ENCODE results near the gene ADNP.
"Not testable (repeated sequence)": the region's sequence is repeated elsewhere in the genome, so short reads cannot be mapped to it uniquely, and the experiment has no call there.

ADNP gene

DNA sequence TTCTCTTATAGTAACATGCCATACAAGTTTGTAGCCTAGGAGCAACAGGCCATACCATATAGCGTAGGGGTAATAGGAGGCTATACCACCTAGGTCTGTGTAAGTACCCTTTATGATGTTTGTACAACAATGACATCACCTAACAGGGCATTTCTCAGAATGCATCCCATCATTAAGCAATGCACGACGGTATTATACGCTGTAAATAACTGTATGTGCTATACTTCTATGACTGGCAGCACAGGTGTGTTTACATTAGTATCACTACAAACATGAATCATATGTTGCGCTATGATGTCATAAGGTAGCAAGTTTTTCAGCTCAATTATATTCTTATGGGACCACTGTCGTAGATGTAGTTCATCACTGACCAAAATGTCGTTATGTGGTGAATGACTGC is 31.0 kb downstream of the ADNP start:
- DNase-seq, result no peak

DNA sequence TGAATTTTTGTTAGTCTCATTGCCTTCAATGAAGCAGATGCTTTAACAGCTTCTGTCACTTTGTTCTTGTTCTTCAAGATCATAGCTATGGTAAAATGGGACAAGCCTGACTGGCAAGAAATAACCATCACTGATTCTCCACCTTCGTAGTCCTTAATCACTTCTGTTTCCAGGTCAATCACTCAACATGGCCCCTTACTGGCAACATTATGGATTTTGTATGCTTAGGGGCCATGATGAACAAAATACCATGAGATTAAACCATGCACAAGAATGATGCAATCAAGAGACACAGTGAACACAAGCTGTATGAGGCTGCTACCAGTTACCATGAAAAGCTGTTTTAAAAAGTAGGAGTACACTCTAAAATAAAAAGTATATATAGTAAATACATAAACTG is 32.8 kb downstream of the ADNP start:
- DNase-seq, result no peak

DNA sequence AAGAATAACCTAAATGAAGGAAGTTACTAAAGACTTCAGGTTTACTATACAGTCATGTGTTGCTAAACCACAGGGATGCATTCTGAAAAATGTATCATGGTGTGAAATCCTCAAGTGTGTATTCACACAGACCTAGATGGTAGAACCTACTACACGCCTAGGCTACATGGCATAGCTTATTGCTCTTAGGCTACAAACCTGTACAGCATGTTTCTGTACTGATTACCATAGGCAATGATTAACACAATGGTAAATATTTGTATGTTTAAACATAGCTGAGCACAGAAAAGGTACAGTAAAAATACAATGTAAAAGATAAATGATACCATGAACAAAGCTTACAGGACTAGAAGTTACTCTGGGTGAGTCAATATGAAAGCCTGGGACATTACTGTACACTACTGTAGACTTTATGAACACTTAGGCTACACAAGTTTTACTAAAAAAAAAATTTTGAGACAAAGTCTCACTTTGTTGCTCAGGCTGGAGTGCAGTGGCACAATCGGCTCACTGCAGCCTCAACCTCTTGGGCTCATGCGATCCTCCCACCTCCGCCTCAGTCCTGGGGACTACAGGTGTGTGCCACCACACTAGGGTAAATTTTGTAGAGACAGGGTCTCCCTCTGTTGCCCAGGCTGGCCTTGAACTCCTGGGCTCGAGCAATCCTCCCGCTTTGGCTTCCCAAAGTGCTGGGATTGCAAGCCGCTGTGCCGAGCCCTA is 36.0 kb downstream of the ADNP start:
- DNase-seq, result no peak

DNA sequence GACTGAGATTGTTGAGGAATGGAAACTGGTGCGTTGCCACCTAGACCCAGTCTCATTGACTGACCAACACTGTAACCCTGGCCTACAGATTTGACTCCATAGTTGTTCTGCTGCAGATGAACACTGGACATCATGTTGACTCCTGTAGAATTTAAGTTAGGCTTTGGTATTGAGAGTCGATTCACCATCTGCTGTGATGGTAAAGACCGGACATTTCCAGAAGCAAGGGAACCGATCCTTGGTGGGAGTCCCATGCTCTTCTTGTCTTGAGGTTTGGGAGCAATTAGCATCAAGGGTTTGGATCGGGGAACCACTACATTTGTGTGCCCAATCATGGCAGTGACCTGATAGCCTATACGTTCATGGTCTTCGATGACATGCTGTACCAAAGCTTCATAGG is 37.6 kb downstream of the ADNP start:
- DNase-seq, result no peak

DNA sequence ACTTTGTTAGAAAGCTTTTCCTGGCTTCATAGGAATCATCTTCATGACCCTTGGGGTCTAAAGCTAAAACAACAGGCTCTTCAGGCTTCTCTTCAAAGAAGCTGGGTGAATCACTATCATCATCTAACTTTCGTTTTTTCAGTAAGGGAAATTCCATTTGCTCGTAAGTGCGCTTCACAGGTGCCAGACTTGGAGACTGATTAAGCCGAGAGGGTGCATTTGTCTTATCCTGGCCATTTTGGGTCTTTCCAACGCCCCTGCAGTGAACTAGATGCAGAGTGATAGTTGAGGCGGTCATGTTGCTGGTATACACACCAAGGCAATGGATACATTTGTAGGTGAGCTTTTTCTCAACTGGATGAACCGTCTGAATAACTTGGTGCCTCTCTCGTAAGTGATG is 38.8 kb downstream of the ADNP start:
- DNase-seq, result no peak

DNA sequence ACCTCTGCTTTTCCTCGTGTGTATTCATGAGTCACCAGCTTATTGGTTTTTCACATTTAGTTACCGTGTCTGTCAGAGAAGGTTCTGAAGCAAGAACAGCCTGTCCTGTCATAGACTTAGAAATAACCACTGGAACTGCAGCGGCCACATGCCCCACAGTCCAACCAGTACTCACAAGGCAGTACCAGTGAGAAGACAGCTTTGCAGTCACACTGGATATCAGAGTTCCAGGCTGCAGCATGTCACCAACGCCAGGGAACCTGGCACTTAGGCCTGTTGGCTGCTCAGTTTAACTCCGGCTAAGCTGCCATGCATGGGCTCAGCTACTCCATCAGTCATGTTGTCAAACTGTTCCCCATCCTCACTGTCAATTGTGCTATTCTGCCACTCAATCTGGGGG is 40.1 kb downstream of the ADNP start:
- no peak for DNase-seq

DNA sequence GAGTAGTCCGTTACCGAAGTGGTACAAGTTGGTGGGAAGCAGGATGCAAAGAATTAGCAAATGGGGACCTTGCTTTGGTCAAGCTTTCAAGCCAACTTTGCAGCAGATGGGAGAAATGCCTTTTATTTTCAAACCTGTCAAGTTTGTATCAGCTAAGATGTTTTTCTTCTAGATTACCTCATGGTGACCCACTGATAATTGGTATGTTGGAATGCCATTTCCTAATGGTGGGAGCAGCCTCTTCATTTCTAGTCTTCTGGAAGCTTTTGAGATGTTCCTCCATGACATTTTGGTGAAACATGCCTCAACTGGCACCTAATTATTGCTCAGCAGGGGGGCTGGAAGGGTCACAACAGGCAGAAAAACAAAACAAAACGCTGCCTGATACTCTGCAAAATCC is 43.7 kb downstream of the ADNP start:
- no peak for DNase-seq

DNA sequence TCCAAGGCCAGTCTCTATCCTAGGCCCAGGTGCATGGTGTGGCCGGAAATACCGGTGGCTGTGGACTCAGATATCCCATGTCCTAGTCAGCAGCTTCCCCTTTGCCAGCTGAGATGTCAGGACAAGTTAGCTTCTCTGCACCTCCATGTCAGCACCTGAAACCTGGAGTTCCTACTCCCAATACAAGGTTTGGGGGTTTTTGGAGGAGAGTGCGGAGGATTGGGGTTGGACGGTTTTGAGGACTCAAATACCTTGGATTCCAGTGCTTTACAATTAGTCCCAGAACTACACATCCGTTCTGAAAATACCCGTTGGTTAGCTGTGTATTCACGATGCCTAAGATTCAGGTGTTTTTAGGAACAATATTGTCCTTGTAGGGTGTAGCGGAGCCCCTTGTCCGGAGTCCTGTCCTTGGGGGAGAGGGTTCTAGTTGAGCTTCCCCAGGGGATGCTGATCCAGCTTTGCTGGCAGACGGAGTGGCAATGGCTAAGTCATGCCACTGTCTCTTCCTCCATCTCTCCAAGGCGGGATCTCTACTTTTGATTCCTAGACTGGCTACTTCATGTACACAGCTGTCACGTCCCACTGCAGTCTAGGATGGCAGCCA is 45.0 kb downstream of the ADNP start:
- DNase-seq, result no peak

DNA sequence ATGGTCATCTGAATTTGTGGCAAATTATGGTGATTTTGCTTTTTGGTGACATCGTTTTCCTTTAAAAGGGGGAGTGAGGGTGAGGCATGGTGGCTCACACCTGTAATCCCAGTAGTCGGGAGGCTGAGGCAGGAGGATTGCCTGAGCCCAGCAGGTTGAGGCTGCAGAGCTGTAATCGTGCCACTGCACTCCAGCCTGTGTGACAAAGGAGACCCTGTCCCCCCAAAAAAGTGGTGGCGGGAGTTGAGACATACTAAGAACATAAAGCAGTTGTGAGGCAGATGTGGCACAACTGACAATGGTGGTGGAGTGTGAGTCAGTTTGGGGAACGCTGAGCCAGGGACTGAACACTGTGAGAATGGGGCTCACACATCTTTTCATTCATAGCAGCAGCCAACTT is 45.5 kb downstream of the ADNP start:
- no peak for DNase-seq

DNA sequence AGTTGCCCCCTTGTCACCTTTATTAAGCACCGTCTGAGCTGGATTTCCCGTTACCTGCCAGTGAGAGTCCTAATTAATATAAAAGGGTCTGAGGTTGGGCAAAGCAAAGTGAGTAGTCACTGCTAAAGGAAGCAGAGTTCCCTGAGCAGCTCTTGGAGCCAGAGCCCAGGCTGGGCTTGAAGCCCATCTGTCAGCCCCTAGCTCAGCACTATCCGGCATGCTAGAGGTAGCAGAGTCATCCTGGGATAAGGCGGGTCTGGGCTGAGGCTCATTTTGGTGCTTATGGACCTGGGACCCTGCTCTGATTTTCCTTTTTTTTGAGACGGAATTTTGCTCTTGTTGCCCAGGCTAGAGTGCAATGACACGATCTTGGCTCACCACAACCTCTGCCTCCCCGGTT is 46.2 kb downstream of the ADNP start:
- no peak for DNase-seq

DNA sequence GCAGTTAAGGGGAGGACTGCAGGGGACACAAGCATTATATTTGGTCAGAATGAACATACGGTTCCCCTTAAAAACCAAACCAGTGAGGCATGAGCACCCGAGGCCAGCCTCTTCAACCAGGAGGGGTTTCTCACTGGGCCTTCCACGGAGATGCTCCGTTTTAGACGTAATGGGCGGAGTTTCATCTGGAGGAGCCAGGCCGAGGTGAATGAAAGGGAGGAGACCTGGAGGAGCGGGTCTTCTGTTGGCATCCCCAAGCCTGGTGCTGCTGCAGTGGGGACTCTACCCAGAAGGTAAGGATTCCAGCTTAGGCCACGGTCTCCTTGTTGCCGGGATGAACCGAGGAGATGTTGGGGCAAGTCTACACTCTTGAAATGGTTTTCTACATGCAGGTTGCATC is 47.4 kb downstream of the ADNP start:
- DNase-seq, result no peak

DNA sequence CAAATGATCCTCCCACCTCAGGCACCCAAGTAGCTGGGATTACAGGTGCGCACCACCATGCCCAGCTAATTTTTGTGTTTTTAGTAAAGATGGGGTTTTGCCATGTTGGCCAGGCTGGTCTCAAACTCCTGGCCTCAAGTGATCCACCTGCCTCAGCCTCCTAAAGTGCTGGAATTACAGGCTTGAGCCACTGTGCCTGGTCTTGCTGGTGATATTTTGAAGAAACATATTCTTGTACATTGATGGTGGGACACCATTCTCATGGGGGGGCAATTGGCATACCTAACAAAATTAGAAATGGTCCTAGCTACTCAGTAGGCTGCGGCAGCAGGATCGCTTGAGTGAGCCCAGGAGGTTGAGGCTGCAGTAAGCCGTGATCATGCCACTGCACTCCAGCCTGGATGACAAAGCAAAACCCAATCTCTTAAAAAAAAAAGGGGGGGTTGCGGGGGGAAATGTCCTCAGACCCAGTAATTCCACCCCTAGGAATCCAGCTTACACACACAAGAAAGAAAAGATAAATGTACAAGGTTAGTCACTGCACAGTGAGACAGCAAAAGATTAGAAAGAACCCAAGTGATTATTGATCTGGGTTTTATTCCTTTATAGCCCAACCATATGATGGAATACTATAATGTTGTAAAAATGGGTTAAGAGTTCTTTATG is 49.3 kb downstream of the ADNP start:
- DNase-seq, result not testable (repeated sequence)

DNA sequence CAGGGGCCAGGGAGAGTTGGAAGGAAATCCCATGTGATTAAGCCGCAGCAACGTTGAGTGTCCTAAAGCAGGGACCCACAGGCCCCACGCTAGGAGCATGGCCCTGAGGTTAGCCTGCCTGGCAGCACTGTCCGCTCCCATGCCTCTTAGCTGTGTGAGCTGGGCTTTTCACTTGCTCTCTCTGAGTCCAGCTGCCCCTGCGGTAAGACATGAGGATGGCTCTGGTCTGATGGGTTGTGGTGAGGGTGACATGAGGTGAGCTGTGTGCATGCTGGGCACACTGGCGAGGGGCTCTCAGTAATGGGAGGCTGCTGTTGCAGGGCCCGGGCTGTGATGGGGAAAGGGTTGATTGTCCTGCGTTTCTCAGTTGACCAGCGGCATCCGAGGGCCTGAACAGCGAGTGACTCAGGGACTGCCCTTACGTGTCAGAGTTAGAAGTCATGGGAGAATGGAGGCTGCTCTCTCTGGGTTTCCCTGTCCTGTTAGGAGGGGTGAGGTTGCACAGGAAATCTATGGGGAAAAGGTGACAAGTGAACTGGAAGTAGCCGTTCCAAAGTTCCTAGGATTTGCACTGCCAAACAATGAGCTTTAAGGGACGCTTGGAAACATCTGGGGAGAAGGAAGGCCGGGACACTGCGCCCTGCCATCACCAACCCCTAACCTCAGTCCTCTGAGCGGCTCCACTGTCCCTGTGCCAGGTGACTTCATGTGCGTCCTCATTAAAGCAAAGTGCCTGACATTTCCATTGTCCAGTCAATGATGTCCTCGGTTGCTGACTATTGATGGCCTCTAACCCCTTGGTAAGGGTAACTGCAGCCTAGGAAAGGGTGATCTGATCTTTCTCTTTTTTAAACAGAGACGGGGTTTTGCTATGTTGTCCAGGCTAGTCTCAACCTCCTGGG is 51.3 kb downstream of the ADNP start:
- DNase-seq, result no peak

DNA sequence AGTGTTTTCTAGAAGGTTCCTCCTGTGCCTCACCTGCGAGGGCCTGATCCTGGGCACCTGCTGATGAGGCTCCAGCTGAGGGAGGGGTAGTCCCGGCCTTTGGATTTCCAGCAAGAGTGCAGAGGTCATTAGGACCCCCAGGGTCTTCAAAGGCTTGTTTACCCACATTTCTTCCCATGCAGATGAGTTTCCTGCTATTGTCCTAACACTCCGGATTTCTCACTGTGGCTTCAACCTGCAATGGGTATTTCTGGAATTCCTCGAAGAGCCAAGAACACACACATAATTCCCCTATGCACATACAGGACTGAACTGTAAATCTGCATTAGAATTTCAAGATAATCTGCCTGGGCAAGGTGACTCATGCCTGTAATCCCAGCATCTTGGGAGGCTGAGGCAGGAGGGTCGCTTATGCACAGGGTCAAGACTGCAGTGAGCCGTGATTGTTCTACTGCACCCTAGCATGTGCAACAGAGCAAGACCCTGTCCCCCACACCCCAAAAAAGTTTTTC is 53.9 kb downstream of the ADNP start:
- DNase-seq, result no peak

DNA sequence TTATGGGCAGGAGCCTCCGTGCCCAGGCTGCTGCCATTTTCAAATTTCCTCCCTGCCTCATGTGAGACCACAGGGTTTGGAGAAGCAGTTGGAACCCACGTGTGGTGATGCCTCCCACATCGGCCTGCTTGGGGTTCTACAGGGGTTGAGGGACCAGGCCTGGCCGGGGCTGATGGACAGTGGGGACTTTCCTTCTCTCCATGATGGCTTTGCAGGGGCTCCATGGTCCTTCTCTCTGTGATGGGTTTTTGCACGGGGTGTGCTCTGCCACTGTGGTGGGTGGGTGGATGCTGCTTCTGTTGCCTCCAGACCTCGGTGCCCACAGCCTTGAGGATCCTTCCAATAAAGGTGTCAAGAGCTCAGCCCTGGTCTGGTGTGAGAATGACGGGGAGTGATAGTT is 54.4 kb downstream of the ADNP start:
- DNase-seq, result no peak

DNA sequence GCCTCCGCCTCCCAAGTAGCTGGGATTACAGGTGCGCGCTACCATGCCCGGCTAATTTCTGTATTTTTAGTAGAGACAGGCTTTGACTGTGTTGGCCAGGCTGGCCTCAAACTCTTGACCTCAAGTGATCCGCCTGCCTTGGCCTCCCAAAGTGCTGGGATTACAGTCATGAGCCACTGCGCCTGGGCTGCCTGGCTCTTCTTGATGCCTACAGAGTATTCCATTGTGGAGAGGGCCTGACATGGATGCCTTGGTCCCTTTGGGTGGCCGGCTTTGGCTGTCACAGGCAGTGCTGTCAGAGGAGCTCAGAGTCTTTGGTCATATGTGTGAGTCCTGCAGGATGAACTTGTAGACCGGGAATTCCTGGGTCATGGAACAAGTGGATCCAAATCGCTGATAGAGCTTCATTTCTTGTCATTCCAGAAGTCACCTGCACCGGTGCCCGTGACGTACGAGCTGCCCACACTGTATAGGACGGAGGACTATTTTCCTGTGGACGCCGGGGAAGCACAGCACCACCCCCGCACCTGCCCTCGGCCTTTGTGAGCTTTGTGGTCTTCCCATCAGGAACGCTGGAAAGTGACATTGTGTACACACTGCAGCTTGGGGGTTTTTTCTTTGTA is 55.1 kb downstream of the ADNP start:
- no peak for DNase-seq

DNA sequence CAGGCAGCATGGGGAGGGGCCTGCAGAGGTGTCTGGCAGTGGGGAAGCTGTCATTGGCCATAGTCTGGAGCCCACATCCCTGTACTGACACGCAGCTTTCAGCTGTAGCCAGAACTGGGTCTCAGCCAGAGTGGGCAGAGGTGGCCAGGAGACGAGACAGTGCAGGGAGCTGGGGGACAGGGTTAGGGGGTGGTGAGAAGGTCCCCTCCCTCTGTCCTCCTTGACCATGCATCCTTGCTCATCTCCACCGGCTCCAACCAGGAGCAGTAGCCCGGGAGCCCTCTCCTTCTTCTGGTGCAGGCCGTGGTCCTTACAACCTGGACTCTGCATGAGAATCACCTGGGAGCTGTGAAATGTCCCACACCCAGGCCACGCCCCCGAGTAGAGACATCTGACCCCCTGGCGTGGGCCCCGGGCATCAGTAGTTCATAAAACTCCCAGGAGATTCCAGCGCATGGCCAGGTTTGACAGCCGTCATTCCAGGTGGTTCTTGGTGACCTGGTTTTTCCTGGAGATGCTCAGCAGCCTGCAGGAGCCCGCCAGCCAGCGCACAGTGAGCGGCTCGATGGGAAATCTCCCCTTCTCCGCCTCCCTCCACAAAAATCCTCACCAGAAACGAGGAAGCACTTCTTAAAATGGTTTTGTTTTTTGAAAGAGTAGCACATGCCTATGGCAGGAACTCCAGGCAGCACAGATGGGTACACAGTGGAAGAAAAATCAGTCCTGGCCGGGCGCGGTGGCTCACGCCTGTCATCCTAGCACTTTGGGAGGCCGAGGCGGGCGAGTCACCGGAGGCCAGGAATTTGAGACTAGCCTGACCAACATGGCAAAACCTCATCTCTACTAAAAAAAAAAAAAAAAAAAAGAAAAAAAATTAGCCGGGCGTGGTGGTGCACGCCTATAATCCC is 56.2 kb downstream of the ADNP start:
- no peak for DNase-seq

DNA sequence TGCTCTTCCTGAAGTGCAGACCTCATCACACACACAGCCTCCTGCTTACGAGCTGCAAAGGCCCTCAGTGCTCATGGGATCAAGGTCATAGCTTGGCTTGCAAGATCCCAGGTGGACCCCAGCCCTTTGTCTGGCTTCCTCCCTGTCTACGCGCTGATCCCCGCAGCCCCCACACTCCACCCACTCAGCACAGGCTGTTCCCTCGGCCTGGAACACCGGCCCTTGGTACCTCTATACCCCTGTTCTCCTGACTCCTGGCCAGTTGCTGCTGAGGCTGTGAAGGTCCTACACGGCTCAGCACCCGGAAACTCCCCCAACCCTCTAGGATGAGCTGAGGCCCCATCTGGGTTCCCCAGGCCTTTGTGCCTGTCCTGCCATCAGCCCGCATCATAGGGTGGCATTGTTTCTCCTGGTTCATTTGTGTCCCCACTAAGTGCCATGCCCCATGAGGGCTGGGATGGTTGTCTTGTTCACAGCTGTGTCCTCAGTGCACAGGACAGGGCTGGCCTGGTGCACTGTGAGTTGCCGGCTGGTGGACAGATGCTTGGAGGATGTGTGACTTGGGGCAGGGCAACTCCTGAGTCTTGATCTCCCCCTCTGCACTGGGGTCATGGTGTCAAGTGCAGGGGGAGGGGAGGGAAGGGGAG is 57.0 kb downstream of the ADNP start:
- DNase-seq, result no peak

DNA sequence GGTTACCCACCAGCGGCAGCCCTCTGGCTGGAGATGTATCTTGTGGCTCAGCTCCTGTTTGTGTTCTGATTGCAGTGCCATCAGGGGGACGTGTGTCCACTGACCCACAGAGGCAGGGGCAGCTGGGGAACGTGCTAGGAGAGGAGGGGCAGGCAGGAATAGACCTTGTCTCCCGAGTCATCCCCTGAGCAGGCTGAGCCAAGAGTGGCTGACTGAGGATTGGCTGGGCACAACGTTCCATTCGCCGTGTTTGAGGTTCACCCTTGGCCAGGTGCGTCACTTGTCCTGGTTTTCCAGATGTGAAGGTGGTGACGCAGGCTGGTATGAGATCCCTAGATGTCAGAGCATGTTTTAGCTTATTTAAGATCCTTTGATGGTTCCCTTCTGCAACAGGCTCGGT is 57.7 kb downstream of the ADNP start:
- DNase-seq, result no peak

DNA sequence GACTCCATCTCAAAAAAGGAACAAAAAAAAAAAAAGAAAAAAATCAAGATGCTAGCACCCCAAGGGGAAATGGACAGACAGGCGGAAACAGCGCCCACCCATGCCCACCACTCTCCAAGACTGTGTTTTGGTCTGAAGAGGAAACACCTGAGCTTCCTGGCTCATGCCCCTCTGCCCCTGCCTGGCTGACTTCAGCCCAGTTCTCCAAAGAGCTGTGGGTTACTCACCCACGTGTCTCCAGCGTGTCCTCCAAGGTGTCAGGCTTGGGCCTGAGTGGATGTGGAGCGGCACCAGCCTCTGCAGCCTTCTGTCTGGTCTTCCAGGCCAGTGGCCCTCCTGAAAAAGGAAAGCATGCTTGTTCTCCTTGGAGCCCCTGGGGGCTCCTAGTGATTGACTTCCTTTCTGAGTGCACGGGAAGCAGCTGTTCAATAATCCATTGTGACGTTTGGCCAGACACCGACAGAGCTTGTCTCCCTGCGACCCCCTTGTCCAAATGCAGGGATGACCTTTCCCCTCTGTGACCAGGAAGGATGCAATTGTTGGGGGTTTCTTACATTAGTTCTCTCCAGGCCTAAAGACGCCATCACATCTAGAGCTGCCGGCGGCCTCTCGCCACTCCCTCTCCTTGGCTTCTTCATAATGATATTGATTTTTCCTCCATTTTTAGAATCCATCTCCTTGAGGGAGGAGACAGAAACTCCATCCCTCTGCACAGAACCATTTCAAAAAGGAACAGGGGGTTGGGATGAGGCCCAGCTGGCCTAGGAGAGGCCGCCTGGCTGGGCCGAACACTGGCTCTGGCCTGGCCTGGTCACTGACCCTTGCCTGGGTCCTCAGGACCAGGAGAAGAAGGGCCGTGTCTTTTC is 58.4 kb downstream of the ADNP start:
- no peak for DNase-seq
